Panc1 (cell line): ENCODE data around the gene POLG2. TPM values are rescaled to one million over a fixed set of nuclear protein-coding genes. Genes with fewer than 3 reads are reported as not detected.

Source experiments
- ATAC-seq: fragments of 200-7000 bp; cut with Tn5 transposase; 2 replicates; pipeline ENCODE4 v1.9.1; 2020; ENCODE audit warnings: mild to moderate bottlenecking, moderate library complexity
- BruUV-seq: library from RNA; stranded (reverse); fragments of 400-500 nt; replicated peaks from 2 replicates; lab custom pipeline; 2021; lab: Mats Ljungman, UMichigan
- CTCF ChIA-PET: fragments of 300-600 bp; sonication (Branson Sonifier 250); formaldehyde crosslinking; loops from one replicate; lab custom pipeline; 2022; ENCODE audit warnings: antibody characterized with exemption; lab: Charles Lee
- POLR2A ChIA-PET: fragments of 300-600 bp; sonication (Branson Sonifier 250); formaldehyde crosslinking; loops from one replicate; lab custom pipeline; 2022; ENCODE audit warnings: antibody characterized with exemption; lab: Charles Lee
- DNase-seq: peaks from one replicate; pipeline ENCODE4 v3.0.0-alpha.2; 2010; ENCODE audit warnings: low read depth, low spot score
- H3K27ac ChIP-seq: 2 replicates; pipeline ENCODE4 v1.5.1; 2011; ENCODE audit warnings: mild to moderate bottlenecking, low read length, inconsistent platforms
- H3K27me3 ChIP-seq: fragments of 200-500 bp; sonication (Bioruptor generic); 2 replicates; pipeline ENCODE4 v1.6.0; 2014; ENCODE audit warnings: low read length, inconsistent platforms; ENCODE audit not compliant: control insufficient read depth, insufficient read depth
- H3K36me3 ChIP-seq: fragments of 200-500 bp; sonication (Bioruptor generic); 2 replicates; pipeline ENCODE4 v1.5.1; 2014; ENCODE audit warnings: inconsistent platforms, mild to moderate bottlenecking, low read length, moderate library complexity; ENCODE audit not compliant: control insufficient read depth, insufficient read depth
- H3K4me1 ChIP-seq: 2 replicates; pipeline ENCODE4 v1.5.1; 2011; ENCODE audit warnings: inconsistent platforms, mild to moderate bottlenecking, low read length, moderate library complexity; ENCODE audit not compliant: control insufficient read depth, insufficient read depth
- H3K4me3 ChIP-seq, 2 experiments: 2 replicates each; pipeline ENCODE4 v1.5.1; 2011 to 2012; ENCODE audit warnings: low read depth in 2 of 2, low read length in 2 of 2, mild to moderate bottlenecking in 2 of 2, inconsistent platforms in 1 of 2, moderate library complexity in 1 of 2
- H3K9me3 ChIP-seq: fragments of 200-500 bp; sonication (Bioruptor generic); 2 replicates; pipeline ENCODE4 v1.5.1; 2014; ENCODE audit warnings: low read depth, mild to moderate bottlenecking, inconsistent platforms, low read length, moderate library complexity; ENCODE audit not compliant: control insufficient read depth, insufficient read depth
- POLR2AphosphoS5 ChIP-seq: IDR thresholded peaks from 2 replicates; pipeline ENCODE4 v1.6.1; 2012; ENCODE audit warnings: mild to moderate bottlenecking, low read depth, low read length, moderate library complexity
- SIN3A ChIP-seq: IDR thresholded peaks from 2 replicates; pipeline ENCODE4 v1.6.1; 2012; ENCODE audit warnings: low read depth, mild to moderate bottlenecking, low read length, moderate library complexity, borderline replicate concordance; ENCODE audit not compliant: insufficient read depth
- TCF7L2 ChIP-seq: IDR thresholded peaks from 2 replicates; pipeline ENCODE4 v1.6.1; 2011; ENCODE audit warnings: mild to moderate bottlenecking, low read depth, low read length, inconsistent platforms
- in situ Hi-C: cut with HindIII; loops from 2 replicates; pipeline ENCODE4 v1.10.0; 2016; ENCODE audit warnings: low sequenced_read_pairs, low pct_unique_long_range_greater_than_20kb
- intact Hi-C: fragments of 100-400 bp; cut with micrococcal nuclease; formaldehyde crosslinking; loops from one replicate; pipeline ENCODE4 v1.10.0; 2022; ENCODE audit not compliant: unreplicated experiment
- total RNA-seq: library from RNA; stranded (reverse); gene quantifications from one replicate; pipeline ENCODE4 v1.2.1, GENCODE V29; 2021; ENCODE audit not compliant: unreplicated experiment
- TF ChIP-seq, protein P1 (sequence below): fragments of 450-650 bp; IDR thresholded peaks from 2 replicates; pipeline ENCODE4 v1.5.1; 2017; ENCODE audit warnings: mild to moderate bottlenecking
- TF ChIP-seq, protein P2 (sequence below), 2 experiments: IDR thresholded peaks; 2 replicates each; pipeline ENCODE4 v1.6.1; 2011 to 2012; ENCODE audit warnings: low read depth in 2 of 2, control low read depth in 1 of 2, low read length in 1 of 2, mild to moderate bottlenecking in 1 of 2, moderate library complexity in 1 of 2; ENCODE audit not compliant: insufficient read depth in 1 of 2

Gene POLG2
- total RNA-seq, 1 experiment from 2014 or later, result 19.6 TPM

- BruUV-seq, result no TSS peak
- H3K9me3 ChIP-seq, result no peaks in the 10 kb centered on the region
- intact Hi-C loops, result no loop called here
- ATAC-seq (no peak), DNase-seq (no peak)
- H3K27ac ChIP-seq, result no peak overlapping the region
- in situ Hi-C loops, result no loop called here
- ChIA-PET CTCF (interaction anchor here (0.6 kb wide), 1 partner anchor 256 kb away, joined by 4 read pairs; no protein-coding TSS in a partner anchor), POLR2A (no interaction called here)
- TF ChIP-seq POLR2AphosphoS5, result no peak
- TF ChIP-seq TCF7L2, result no peak
- TF ChIP-seq, protein P1, sequence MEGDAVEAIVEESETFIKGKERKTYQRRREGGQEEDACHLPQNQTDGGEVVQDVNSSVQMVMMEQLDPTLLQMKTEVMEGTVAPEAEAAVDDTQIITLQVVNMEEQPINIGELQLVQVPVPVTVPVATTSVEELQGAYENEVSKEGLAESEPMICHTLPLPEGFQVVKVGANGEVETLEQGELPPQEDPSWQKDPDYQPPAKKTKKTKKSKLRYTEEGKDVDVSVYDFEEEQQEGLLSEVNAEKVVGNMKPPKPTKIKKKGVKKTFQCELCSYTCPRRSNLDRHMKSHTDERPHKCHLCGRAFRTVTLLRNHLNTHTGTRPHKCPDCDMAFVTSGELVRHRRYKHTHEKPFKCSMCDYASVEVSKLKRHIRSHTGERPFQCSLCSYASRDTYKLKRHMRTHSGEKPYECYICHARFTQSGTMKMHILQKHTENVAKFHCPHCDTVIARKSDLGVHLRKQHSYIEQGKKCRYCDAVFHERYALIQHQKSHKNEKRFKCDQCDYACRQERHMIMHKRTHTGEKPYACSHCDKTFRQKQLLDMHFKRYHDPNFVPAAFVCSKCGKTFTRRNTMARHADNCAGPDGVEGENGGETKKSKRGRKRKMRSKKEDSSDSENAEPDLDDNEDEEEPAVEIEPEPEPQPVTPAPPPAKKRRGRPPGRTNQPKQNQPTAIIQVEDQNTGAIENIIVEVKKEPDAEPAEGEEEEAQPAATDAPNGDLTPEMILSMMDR, result no peak
- TF ChIP-seq, protein P2, sequence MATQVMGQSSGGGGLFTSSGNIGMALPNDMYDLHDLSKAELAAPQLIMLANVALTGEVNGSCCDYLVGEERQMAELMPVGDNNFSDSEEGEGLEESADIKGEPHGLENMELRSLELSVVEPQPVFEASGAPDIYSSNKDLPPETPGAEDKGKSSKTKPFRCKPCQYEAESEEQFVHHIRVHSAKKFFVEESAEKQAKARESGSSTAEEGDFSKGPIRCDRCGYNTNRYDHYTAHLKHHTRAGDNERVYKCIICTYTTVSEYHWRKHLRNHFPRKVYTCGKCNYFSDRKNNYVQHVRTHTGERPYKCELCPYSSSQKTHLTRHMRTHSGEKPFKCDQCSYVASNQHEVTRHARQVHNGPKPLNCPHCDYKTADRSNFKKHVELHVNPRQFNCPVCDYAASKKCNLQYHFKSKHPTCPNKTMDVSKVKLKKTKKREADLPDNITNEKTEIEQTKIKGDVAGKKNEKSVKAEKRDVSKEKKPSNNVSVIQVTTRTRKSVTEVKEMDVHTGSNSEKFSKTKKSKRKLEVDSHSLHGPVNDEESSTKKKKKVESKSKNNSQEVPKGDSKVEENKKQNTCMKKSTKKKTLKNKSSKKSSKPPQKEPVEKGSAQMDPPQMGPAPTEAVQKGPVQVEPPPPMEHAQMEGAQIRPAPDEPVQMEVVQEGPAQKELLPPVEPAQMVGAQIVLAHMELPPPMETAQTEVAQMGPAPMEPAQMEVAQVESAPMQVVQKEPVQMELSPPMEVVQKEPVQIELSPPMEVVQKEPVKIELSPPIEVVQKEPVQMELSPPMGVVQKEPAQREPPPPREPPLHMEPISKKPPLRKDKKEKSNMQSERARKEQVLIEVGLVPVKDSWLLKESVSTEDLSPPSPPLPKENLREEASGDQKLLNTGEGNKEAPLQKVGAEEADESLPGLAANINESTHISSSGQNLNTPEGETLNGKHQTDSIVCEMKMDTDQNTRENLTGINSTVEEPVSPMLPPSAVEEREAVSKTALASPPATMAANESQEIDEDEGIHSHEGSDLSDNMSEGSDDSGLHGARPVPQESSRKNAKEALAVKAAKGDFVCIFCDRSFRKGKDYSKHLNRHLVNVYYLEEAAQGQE (IDR thresholded peaks at IDR 0.05; ENCODE audit: insufficient read depth in 1 of 2, low read depth in 2 of 2, low read length in 1 of 2), result no peak
- no peak for TF ChIP-seq SIN3A
- H3K27me3 ChIP-seq, result no peaks in the 10 kb centered on the region
- no peak overlapping the region for H3K4me3 ChIP-seq
- no peaks in the 10 kb centered on the region for H3K4me1 ChIP-seq
- peaks cover 6% of the 10 kb centered on the region; the same call in 1 of the 2 replicates for H3K36me3 ChIP-seq
Measured at GRCh38 chr17:64484380-64484779, 12.5 kb downstream of the POLG2 start.

GRCh38 chr17:64480951-64481350 lies 15.9 kb downstream of the POLG2 start:
- ChIA-PET POLR2A (no interaction called here), CTCF (interaction anchor here (1.0 kb wide), 1 partner anchor 62 kb away, joined by 4 read pairs; no protein-coding TSS in a partner anchor)
- H3K9me3 ChIP-seq, result no peaks in the 10 kb centered on the region
- H3K27me3 ChIP-seq, result no peaks in the 10 kb centered on the region
- no peak overlapping the region for H3K4me3 ChIP-seq
- H3K4me1 ChIP-seq, result no peaks in the 10 kb centered on the region
- ATAC-seq (no peak), DNase-seq (no peak)
- intact Hi-C loops (no loop called here), in situ Hi-C loops (no loop called here)
- H3K27ac ChIP-seq, result no peak overlapping the region
- BruUV-seq, result no TSS peak
- TF ChIP-seq TCF7L2 (no peak), SIN3A (no peak), POLR2AphosphoS5 (no peak)
- TF ChIP-seq, protein P2 (IDR thresholded peaks at IDR 0.05; ENCODE audit: insufficient read depth in 1 of 2, low read depth in 2 of 2, low read length in 1 of 2), result no peak
- TF ChIP-seq, protein P1, result no peak
- H3K36me3 ChIP-seq, result peaks cover 16% of the 10 kb centered on the region; the same call in 1 of the 2 replicates
